Neutrophil (primary cell): ENCODE results near the gene CPNE6.

Source experiments
- H3K27ac ChIP-seq: fragments of 200-600 bp; sonication (generic); 2 replicates; pipeline ENCODE4 v1.5.1; 2016; ENCODE audit warnings: mild to moderate bottlenecking, moderate library complexity
- H3K27me3 ChIP-seq: fragments of 200-600 bp; sonication (generic); 2 replicates; pipeline ENCODE4 v1.6.0; 2016; ENCODE audit warnings: mild to moderate bottlenecking
- H3K36me3 ChIP-seq: fragments of 200-600 bp; sonication (generic); 2 replicates; pipeline ENCODE4 v1.5.1; 2017
- H3K4me1 ChIP-seq, 2 experiments: fragments of 200-600 bp in 1 of 2; sonication (generic) in 1 of 2; 1 replicate in 1 of 2; 2 replicates in 1 of 2; pipeline versions ENCODE4 v1.5.1 to v1.6.1; 2013 to 2016; ENCODE audit warnings: low read depth in 1 of 2, low read length in 1 of 2, mild to moderate bottlenecking in 1 of 2, moderate library complexity in 1 of 2; ENCODE audit not compliant: control insufficient read depth in 1 of 2, insufficient read depth in 1 of 2
- H3K4me3 ChIP-seq, 2 experiments: fragments of 200-600 bp in 1 of 2; sonication (generic) in 1 of 2; 1 replicate in 1 of 2; 2 replicates in 1 of 2; pipeline ENCODE4 v1.5.1; 2013 to 2016; ENCODE audit warnings: low read depth in 1 of 2, low read length in 1 of 2, mild to moderate bottlenecking in 1 of 2, moderate library complexity in 1 of 2
- H3K9me3 ChIP-seq: fragments of 200-600 bp; sonication (generic); 2 replicates; pipeline ENCODE4 v1.5.1; 2016
- CTCF ChIP-seq: fragments of 200-600 bp; sonication (generic); IDR thresholded peaks from 2 replicates; pipeline ENCODE4 v1.5.1; 2016; ENCODE audit warnings: antibody characterized with exemption

Gene CPNE6

DNA sequence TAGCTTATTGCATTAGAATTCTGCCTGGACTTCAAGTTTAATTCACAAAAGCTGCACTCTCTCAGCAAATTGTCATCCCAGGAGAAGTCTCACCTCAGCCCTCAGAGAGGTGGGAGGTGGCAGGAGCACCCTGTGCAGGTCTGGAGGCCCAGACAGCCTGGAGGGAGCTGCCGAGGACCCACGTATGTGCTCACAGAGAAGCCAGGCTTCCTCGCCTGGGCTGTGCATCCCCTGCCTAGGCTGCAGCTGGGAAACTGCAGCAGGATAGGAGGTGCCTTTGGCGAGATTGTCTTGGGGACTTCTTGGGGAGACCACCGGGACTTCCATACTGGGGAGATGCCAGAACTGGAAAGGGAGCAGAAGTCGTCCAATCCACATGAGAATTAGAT, 8.8 kb downstream of the CPNE6 start:
- no peaks in the 10 kb centered on the region for H3K36me3 ChIP-seq
- H3K27me3 ChIP-seq: peaks cover 54% of the 10 kb centered on the region
- H3K4me3 ChIP-seq: no peak overlapping the region
- TF ChIP-seq CTCF: no peak
- no peak overlapping the region for H3K27ac ChIP-seq
- no peaks in the 10 kb centered on the region for H3K9me3 ChIP-seq
- peaks cover 9 to 14% of the 10 kb centered on the region in 2 experiments for H3K4me1 ChIP-seq

DNA sequence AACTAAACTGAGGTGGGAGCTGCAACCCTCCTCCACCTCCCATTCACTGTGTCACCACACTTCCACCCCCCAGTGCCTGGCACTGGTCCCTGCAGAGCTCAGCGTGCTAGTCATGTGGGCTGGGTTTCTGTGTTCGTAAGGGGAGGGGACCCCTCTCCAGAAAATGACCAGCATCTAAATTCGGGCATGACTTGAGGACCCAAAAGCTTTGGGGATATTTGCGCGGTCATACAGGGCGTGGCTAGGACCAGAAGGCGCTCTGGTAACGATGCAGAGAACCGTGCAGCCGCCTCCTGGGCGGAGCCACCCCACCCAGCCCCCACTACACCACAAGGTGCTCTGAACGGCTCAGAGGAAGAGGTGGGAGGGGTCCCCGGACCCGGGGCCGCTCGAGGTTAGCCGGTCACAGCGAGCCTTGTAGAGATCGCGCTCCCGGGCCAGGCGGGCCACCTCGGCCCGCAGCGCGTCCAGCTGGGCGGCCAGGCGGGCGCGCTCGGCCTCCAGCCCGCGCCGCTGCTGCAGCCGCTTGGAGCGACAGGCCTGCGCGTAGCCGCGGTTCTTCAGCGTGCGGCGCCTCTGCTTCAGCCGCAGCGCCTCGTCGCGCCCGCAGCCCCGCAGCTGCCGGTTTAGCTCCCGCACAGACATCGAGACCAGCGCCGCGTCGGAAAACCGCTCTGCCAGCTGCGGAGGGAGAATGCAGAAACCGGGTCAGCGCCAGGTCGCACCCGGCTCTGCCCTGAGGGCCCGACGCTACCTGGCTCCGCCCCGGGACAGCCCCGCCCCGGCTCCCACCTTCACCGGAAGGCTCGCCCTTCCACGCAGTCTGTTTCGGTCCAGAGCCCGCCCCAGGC, 9.8 kb downstream of the CPNE6 start:
- Histone ChIP-seq H3K4me1 (peaks cover 9 to 14% of the 10 kb centered on the region in 2 experiments), H3K36me3 (no peaks in the 10 kb centered on the region), H3K4me3 (peak overlapping the region; percentile 55 to 63), H3K9me3 (no peaks in the 10 kb centered on the region), H3K27me3 (peaks cover 54% of the 10 kb centered on the region), H3K27ac (no peak overlapping the region)
- TF ChIP-seq CTCF: no peak

DNA sequence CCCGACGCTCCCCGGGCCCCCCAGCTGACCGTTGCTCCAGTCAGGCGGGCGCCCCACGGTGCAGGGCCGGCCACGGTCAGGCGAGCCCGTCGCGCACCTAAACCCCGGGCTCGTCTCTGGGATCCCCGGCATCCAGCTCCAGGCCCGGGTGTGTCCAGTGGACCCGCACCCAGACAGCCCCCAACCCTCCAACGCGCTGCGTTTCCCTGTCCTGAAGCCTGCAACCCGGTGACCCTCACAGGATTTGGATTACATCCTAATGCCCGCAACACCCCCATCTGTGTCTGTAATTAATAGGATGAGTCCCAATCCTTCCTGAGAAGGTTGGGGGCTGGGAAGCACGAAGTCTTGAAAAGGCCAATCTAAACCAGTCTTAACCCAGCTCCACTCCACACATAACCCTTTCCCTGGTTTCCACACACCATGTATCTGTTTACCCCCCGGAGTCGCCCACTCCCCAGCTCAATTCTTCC, 10.4 kb downstream of the CPNE6 start:
- no peak for TF ChIP-seq CTCF
- H3K27me3 ChIP-seq: peaks cover 54% of the 10 kb centered on the region
- no peaks in the 10 kb centered on the region for H3K36me3 ChIP-seq
- no peak overlapping the region for H3K27ac ChIP-seq
- H3K9me3 ChIP-seq: no peaks in the 10 kb centered on the region
- H3K4me1 ChIP-seq: peaks cover 9 to 14% of the 10 kb centered on the region in 2 experiments
- peak overlapping the region in 1 of 2 experiments; percentile 63 for H3K4me3 ChIP-seq

DNA sequence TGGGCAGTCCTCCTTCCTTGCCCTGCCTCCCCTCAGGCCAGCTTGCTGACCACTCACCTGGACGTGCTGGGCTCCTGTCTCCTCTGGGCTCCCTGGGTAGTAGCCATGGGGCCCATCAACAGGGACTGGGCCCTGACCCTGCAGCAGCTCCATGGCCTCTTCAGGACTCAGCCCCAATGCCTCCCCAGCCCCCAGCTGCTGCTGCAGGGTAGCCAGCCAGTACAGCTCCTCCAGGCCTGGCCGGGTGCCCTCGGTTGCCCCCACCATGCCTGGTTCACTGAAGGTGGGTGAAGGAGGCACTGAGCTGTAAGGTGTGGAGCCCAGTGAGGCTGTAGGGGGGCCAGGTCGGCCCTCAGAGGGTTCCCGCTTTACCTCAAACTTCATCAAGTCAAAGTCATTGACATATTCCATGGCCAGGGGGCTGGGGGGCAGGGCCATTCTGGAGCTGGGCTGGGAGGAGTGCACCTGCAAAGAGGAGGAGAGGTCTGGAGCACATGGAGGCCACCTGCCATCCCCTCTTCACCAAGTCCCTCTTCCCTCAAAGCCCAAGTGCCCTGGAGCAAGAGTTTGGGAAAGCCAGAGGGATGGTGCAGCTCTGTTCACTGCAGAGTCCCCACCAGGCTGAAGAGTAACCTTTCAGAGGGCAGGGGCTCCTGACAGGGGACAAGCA, 11.2 kb downstream of the CPNE6 start:
- Histone ChIP-seq H3K9me3 (no peaks in the 10 kb centered on the region), H3K36me3 (no peaks in the 10 kb centered on the region), H3K4me1 (peaks cover 9 to 14% of the 10 kb centered on the region in 2 experiments), H3K4me3 (no peak overlapping the region), H3K27me3 (peaks cover 54% of the 10 kb centered on the region), H3K27ac (no peak overlapping the region)
- TF ChIP-seq CTCF: no peak

- Histone ChIP-seq H3K36me3 (no peaks in the 10 kb centered on the region), H3K27ac (no peak overlapping the region), H3K27me3 (peaks cover 54% of the 10 kb centered on the region), H3K9me3 (no peaks in the 10 kb centered on the region), H3K4me3 (no peak overlapping the region), H3K4me1 (peaks cover 9 to 14% of the 10 kb centered on the region in 2 experiments)
- TF ChIP-seq CTCF: no peak
Measured at GRCh38 chr14:24083462-24083861, 12.1 kb downstream of the CPNE6 start.
